Mesodermal cell (in vitro differentiated cells): ENCODE data around the gene ZNF543. TPM values are rescaled to one million over a fixed set of nuclear protein-coding genes. Genes with fewer than 3 reads are reported as not detected.
"Not testable (repeated sequence)": the region's sequence is repeated elsewhere in the genome, so short reads cannot be mapped to it uniquely, and the experiment has no call there.

Experiments used
- H3K27ac ChIP-seq: 2 replicates; pipeline ENCODE4 v1.7.0; 2013; ENCODE audit warnings: mild to moderate bottlenecking, low read depth, low read length, moderate library complexity; ENCODE audit not compliant: severe bottlenecking
- H3K36me3 ChIP-seq: 2 replicates; pipeline ENCODE4 v1.7.1; 2013; ENCODE audit warnings: mild to moderate bottlenecking, low read length, moderate library complexity; ENCODE audit not compliant: control insufficient read depth, insufficient read depth
- H3K4me1 ChIP-seq: one replicate; pipeline ENCODE4 v1.7.1; 2013; ENCODE audit warnings: mild to moderate bottlenecking, low read length; ENCODE audit not compliant: insufficient read depth, control insufficient read depth, poor library complexity, severe bottlenecking
- H3K4me3 ChIP-seq: 2 replicates; pipeline ENCODE4 v1.7.0; 2013; ENCODE audit warnings: low read length, control low read depth, mild to moderate bottlenecking; ENCODE audit not compliant: insufficient read depth, poor library complexity, severe bottlenecking; ENCODE audit errors: extremely low read depth
- H3K9me3 ChIP-seq: 2 replicates; pipeline ENCODE4 v1.7.1; 2013; ENCODE audit warnings: mild to moderate bottlenecking, low read length, moderate library complexity; ENCODE audit not compliant: control insufficient read depth
- WGBS, 2 experiments: methylation state at CpG; one replicate each; pipeline ENCODE4 v1.1.5; 2013; ENCODE audit warnings: missing lambda C conversion rate in 2 of 2; ENCODE audit not compliant: insufficient coverage in 2 of 2; 5-methylcytosine and 5-hydroxymethylcytosine counted together
- polyA plus RNA-seq, 2 experiments: library from polyadenylated mRNA; stranded (reverse); fragments of 50-300 nt; gene quantifications; one replicate each; pipeline ENCODE4 v1.2.3, GENCODE V29; 2013

ZNF543 gene
- polyA plus RNA-seq (2013, experiment 1 of 2) = 4.1 TPM
- 3.4 TPM for polyA plus RNA-seq (2013, experiment 2 of 2)

- Histone ChIP-seq H3K9me3 (no peaks in the 10 kb centered on the region), H3K27ac (peak within 1 kb of the TSS; percentile 79), H3K36me3 (peaks cover 21% of the 10 kb centered on the region), H3K4me3 (peak within 1 kb of the TSS; percentile 98), H3K4me1 (peaks cover 13% of the 10 kb centered on the region)
- WGBS, 2 experiments = 0 to 1% methylated on average over 67 to 69 of the region's 71 CpGs
Observed at GRCh38 chr19:57320180-57321084, at the start of gene ZNF543. Gene ZNF543 (plus strand): TSS chr19:57320472. CDS start chr19:57320854, 382 bp downstream.

- H3K9me3 ChIP-seq = no peaks in the 10 kb centered on the region
- no peak overlapping the region for H3K4me3 ChIP-seq
- H3K27ac ChIP-seq = no peak overlapping the region
- H3K4me1 ChIP-seq = peaks cover 11% of the 10 kb centered on the region
- H3K36me3 ChIP-seq = no peaks in the 10 kb centered on the region
- 96 to 97% methylated on average over 7 to 8 of the region's 8 CpGs for WGBS, 2 experiments
Observed at GRCh38 chr19:57271280-57271679, 49.0 kb upstream of the ZNF543 start.

GRCh38 chr19:57273014-57273413 lies 47.3 kb upstream of the ZNF543 start:
- H3K27ac ChIP-seq = no peak overlapping the region
- H3K4me3 ChIP-seq = no peak overlapping the region
- no peaks in the 10 kb centered on the region for H3K36me3 ChIP-seq
- WGBS, 2 experiments = no CpG with 5 or more reads among the region's 1 CpG
- no peaks in the 10 kb centered on the region for H3K9me3 ChIP-seq
- H3K4me1 ChIP-seq = peaks cover 11% of the 10 kb centered on the region

GRCh38 chr19:57276430-57276829 lies 43.8 kb upstream of the ZNF543 start:
- Histone ChIP-seq H3K9me3 (no peaks in the 10 kb centered on the region), H3K4me1 (peaks cover 4% of the 10 kb centered on the region), H3K4me3 (no peak overlapping the region), H3K27ac (no peak overlapping the region), H3K36me3 (no peaks in the 10 kb centered on the region)
- no CpG with 5 or more reads among the region's 1 CpG for WGBS, 2 experiments

GRCh38 chr19:57278481-57278880 lies 41.8 kb upstream of the ZNF543 start:
- not testable (repeated sequence) for H3K4me3 ChIP-seq, H3K9me3 ChIP-seq
- peaks cover 15% of the 10 kb centered on the region for H3K36me3 ChIP-seq
- peaks cover 20% of the 10 kb centered on the region for H3K4me1 ChIP-seq
- 75% methylated on average over 1 of the region's 2 CpGs; no CpG with 5 or more reads in 1 of the 2 experiments for WGBS, 2 experiments
- H3K27ac ChIP-seq = peak overlapping the region; percentile 13

GRCh38 chr19:57279418-57280164 lies 40.7 kb upstream of the ZNF543 start:
- 9 to 25% methylated on average over 17 to 18 of the region's 25 CpGs for WGBS, 2 experiments
- peaks cover 25% of the 10 kb centered on the region for H3K36me3 ChIP-seq
- H3K4me1 ChIP-seq = peaks cover 23% of the 10 kb centered on the region
- no peaks in the 10 kb centered on the region for H3K9me3 ChIP-seq
- peak overlapping the region; percentile 91 for H3K4me3 ChIP-seq
- H3K27ac ChIP-seq = peak overlapping the region; percentile 100

GRCh38 chr19:57280165-57280961 lies 39.9 kb upstream of the ZNF543 start, which contains the start of gene ZNF460:
Gene ZNF460 (plus strand): TSS chr19:57280485. CDS start chr19:57280807, 322 bp downstream.
- H3K36me3 ChIP-seq = peaks cover 33% of the 10 kb centered on the region
- no peaks in the 10 kb centered on the region for H3K9me3 ChIP-seq
- WGBS, 2 experiments = 1% methylated on average over 63 to 69 of the region's 71 CpGs
- H3K4me3 ChIP-seq = peak within 1 kb of the TSS; percentile 91
- peaks cover 23% of the 10 kb centered on the region for H3K4me1 ChIP-seq
- H3K27ac ChIP-seq = peak within 1 kb of the TSS; percentile 100

GRCh38 chr19:57280962-57281400 lies 39.3 kb upstream of the ZNF543 start:
- Histone ChIP-seq H3K4me3 (peak overlapping the region; percentile 91), H3K9me3 (no peaks in the 10 kb centered on the region), H3K4me1 (peaks cover 23% of the 10 kb centered on the region), H3K36me3 (peaks cover 39% of the 10 kb centered on the region), H3K27ac (peak overlapping the region; percentile 100)
- WGBS, 2 experiments = 18 to 26% methylated on average over 4 to 5 of the region's 6 CpGs

- Histone ChIP-seq H3K4me1 (peaks cover 23% of the 10 kb centered on the region), H3K9me3 (no peaks in the 10 kb centered on the region), H3K36me3 (peaks cover 51% of the 10 kb centered on the region), H3K4me3 (peak overlapping the region; percentile 91), H3K27ac (no peak overlapping the region)
- WGBS, 2 experiments = 94 to 100% methylated on average over 2 of the region's 5 CpGs
Observed at GRCh38 chr19:57282011-57282643, 38.1 kb upstream of the ZNF543 start.
